ENCODE data around the gene SPEN.
A peak's percentile ranks its signal among the peaks of the same experiment; 100 is the strongest.

SPEN gene

GRCh38 chr1:15955552-15955951 is 108.0 kb downstream of the SPEN start:
- Histone ChIP-seq H3K4me1 (ENCODE audit: low read length) (no peaks in the 10 kb centered on the region), H3K27ac (ENCODE audit: low read length) (no peak overlapping the region), H3F3A (ENCODE audit: insufficient read depth, low read length) (no peaks in the 10 kb centered on the region), H3K4me2 (ENCODE audit: low read depth, low read length) (no peak overlapping the region), H3K27me3 (replicated peaks; ENCODE audit: insufficient read depth, low read length) (no peaks in the 10 kb centered on the region), H3K4me3 (ENCODE audit: low read length) (no peak overlapping the region), H3K9me2 (replicated peaks; ENCODE audit: insufficient read depth, low read length) (no peaks in the 10 kb centered on the region), H3K9ac (ENCODE audit: low read length) (no peak overlapping the region), H4K20me1 (ENCODE audit: insufficient read depth, low read length) (no peaks in the 10 kb centered on the region), H2AFZ (ENCODE audit: low read length) (no peak overlapping the region), H3K79me2 (ENCODE audit: low read length) (peaks cover 56% of the 10 kb centered on the region), H3K36me3 (replicated peaks; ENCODE audit: insufficient read depth, low read length) (no peaks in the 10 kb centered on the region), H3K9me3 (replicated peaks; ENCODE audit: insufficient read depth, low read length) (no peaks in the 10 kb centered on the region)
- TF ChIP-seq CTCF (IDR thresholded peaks at IDR 0.05; ENCODE audit: low read length) (no peak), EZH2phosphoT487 (IDR thresholded peaks at IDR 0.05; ENCODE audit: low read length) (no peak), EZH2 (optimal IDR thresholded peaks at IDR 0.05; ENCODE audit: low read depth, low read length) (no peak)
- DNase-seq: no peak

GRCh38 chr1:15956150-15956549 is 108.6 kb downstream of the SPEN start:
- H3K79me2 ChIP-seq (ENCODE audit: low read length): peaks cover 55% of the 10 kb centered on the region
- H4K20me1 ChIP-seq (ENCODE audit: insufficient read depth, low read length): no peaks in the 10 kb centered on the region
- no peak overlapping the region for H3K4me2 ChIP-seq (ENCODE audit: low read depth, low read length)
- no peak overlapping the region for H3K9ac ChIP-seq (ENCODE audit: low read length)
- no peak for TF ChIP-seq EZH2phosphoT487 (IDR thresholded peaks at IDR 0.05; ENCODE audit: low read length)
- TF ChIP-seq EZH2 (optimal IDR thresholded peaks at IDR 0.05; ENCODE audit: low read depth, low read length): no peak
- no peak for TF ChIP-seq CTCF (IDR thresholded peaks at IDR 0.05; ENCODE audit: low read length)
- H3K9me2 ChIP-seq (replicated peaks; ENCODE audit: insufficient read depth, low read length): no peaks in the 10 kb centered on the region
- no peak overlapping the region for H3K4me3 ChIP-seq (ENCODE audit: low read length)
- H3K36me3 ChIP-seq (replicated peaks; ENCODE audit: insufficient read depth, low read length): no peaks in the 10 kb centered on the region
- DNase-seq: no peak
- no peaks in the 10 kb centered on the region for H3K4me1 ChIP-seq (ENCODE audit: low read length)
- H3K27ac ChIP-seq (ENCODE audit: low read length): no peak overlapping the region
- H3K9me3 ChIP-seq (replicated peaks; ENCODE audit: insufficient read depth, low read length): no peaks in the 10 kb centered on the region
- no peaks in the 10 kb centered on the region for H3K27me3 ChIP-seq (replicated peaks; ENCODE audit: insufficient read depth, low read length)
- no peak overlapping the region for H2AFZ ChIP-seq (ENCODE audit: low read length)
- no peaks in the 10 kb centered on the region for H3F3A ChIP-seq (ENCODE audit: insufficient read depth, low read length)

- Histone ChIP-seq H4K20me1 (ENCODE audit: insufficient read depth, low read length) (no peaks in the 10 kb centered on the region), H3K27me3 (replicated peaks; ENCODE audit: insufficient read depth, low read length) (no peaks in the 10 kb centered on the region), H2AFZ (ENCODE audit: low read length) (no peak overlapping the region), H3F3A (ENCODE audit: insufficient read depth, low read length) (no peaks in the 10 kb centered on the region), H3K4me2 (ENCODE audit: low read depth, low read length) (no peak overlapping the region), H3K4me1 (ENCODE audit: low read length) (no peaks in the 10 kb centered on the region), H3K4me3 (ENCODE audit: low read length) (no peak overlapping the region), H3K9me2 (replicated peaks; ENCODE audit: insufficient read depth, low read length) (no peaks in the 10 kb centered on the region), H3K27ac (ENCODE audit: low read length) (no peak overlapping the region), H3K9me3 (replicated peaks; ENCODE audit: insufficient read depth, low read length) (no peaks in the 10 kb centered on the region), H3K79me2 (ENCODE audit: low read length) (peaks cover 61% of the 10 kb centered on the region), H3K36me3 (replicated peaks; ENCODE audit: insufficient read depth, low read length) (no peaks in the 10 kb centered on the region), H3K9ac (ENCODE audit: low read length) (no peak overlapping the region)
- TF ChIP-seq EZH2phosphoT487 (IDR thresholded peaks at IDR 0.05; ENCODE audit: low read length) (no peak), CTCF (IDR thresholded peaks at IDR 0.05; ENCODE audit: low read length) (peak; percentile 15; the same call in 1 of the 2 replicates)
- DNase-seq: no peak
Measured at GRCh38 chr1:15957221-15958095, 110.0 kb downstream of the SPEN start.

Measured in MM.1S (cell line).